ENCODE results near the gene CCDC30. TPM values are rescaled to one million over a fixed set of nuclear protein-coding genes. Genes with fewer than 3 reads are reported as not detected.
A peak's percentile ranks its signal among the peaks of the same experiment; 100 is the strongest.

The CCDC30 gene
- total RNA-seq, 6 donors from 2014 or later = 4.4 to 40.9 (median 8.2) TPM

DNA sequence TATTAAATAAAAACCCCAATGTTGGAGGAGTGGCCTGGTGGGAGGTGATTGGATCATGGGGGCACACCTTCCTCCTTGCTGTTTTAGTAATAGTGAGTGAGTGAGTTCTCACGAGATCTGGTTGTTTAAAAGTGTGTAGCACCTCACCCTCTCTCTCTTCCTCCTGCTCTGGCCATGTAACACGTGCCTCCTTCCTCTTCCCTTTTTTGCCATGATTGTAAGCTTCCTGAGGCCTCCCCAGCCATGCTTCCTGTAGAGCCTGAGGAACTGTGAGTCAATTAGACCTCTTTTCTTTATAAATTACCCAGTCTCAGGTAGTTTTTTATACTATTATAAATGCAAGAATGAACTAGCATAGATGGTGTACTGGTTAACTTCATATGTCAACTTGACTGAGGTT lies 68.0 kb downstream of the CCDC30 start:
- H3K27ac ChIP-seq = no peak overlapping the region
- no peaks in the 10 kb centered on the region for H3K27me3 ChIP-seq
- H3K36me3 ChIP-seq = no peaks in the 10 kb centered on the region
- peaks cover 0 to 2% (median 0%) of the 10 kb centered on the region in 4 donors for H3K4me1 ChIP-seq
- no peaks in the 10 kb centered on the region for H3K9me3 ChIP-seq
- no peak for ATAC-seq (ENCODE audit: low FRiP score in 2 of 2)
- TF ChIP-seq EP300 (IDR thresholded peaks at IDR 0.05) = no peak
- TF ChIP-seq, protein P1, sequence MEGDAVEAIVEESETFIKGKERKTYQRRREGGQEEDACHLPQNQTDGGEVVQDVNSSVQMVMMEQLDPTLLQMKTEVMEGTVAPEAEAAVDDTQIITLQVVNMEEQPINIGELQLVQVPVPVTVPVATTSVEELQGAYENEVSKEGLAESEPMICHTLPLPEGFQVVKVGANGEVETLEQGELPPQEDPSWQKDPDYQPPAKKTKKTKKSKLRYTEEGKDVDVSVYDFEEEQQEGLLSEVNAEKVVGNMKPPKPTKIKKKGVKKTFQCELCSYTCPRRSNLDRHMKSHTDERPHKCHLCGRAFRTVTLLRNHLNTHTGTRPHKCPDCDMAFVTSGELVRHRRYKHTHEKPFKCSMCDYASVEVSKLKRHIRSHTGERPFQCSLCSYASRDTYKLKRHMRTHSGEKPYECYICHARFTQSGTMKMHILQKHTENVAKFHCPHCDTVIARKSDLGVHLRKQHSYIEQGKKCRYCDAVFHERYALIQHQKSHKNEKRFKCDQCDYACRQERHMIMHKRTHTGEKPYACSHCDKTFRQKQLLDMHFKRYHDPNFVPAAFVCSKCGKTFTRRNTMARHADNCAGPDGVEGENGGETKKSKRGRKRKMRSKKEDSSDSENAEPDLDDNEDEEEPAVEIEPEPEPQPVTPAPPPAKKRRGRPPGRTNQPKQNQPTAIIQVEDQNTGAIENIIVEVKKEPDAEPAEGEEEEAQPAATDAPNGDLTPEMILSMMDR (IDR thresholded peaks at IDR 0.05) = no peak
- TF ChIP-seq POLR2AphosphoS5 (IDR thresholded peaks at IDR 0.05) = no peak
- TF ChIP-seq POLR2A (IDR thresholded peaks at IDR 0.05) = no peak
- WGBS, 2 donors = 50 to 65% methylated on average over 2 of the region's 2 CpGs
- H3K4me3 ChIP-seq = no peak overlapping the region
- no peak for DNase-seq

DNA sequence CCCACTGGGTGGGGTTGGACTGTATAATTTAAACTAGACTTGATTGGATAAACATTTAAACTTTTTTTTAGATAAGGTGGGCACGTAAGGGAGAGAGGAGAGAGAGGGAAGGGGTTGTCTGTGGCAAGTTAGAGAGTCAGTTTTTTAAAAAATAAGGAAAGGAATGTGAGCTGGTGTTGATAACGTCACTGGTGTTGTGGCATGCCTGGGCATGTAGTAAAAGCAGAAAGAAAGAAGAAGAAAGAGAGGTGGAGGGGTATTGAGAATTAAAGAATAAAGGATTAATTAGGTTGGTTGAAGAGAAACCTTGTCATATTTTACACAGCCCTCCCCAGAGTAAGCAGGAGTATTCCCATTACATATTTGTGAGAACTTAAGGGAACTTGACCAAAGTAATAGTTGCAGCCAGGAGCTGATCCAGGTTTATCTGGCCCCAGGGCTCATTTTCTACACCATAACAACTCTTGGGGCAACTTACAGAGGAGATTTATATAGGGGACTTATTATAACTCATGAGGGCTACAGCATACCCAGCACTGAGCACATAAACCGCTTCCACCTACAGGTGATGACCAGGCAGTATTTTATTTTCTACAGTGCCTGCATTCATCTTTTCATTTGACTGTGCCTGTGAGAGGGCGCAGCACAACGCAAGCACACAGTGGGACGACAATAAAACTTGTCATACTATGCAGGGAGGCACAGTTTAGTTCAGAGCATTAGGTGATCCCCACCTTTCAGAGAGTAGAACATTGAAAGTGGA lies 70.2 kb downstream of the CCDC30 start:
- no peak overlapping the region for H3K4me3 ChIP-seq
- H3K27ac ChIP-seq = no peak overlapping the region
- H3K4me1 ChIP-seq = peaks cover 0 to 2% (median 0%) of the 10 kb centered on the region in 4 donors
- DNase-seq = no peak
- no peaks in the 10 kb centered on the region for H3K27me3 ChIP-seq
- H3K36me3 ChIP-seq = peaks cover 0 to 4% (median 0%) of the 10 kb centered on the region in 4 donors
- no peak for ATAC-seq (ENCODE audit: low FRiP score in 2 of 2)
- 69 to 88% methylated on average over 6 of the region's 6 CpGs for WGBS, 2 donors
- no peak for TF ChIP-seq POLR2AphosphoS5 (IDR thresholded peaks at IDR 0.05)
- H3K9me3 ChIP-seq = no peaks in the 10 kb centered on the region

DNA sequence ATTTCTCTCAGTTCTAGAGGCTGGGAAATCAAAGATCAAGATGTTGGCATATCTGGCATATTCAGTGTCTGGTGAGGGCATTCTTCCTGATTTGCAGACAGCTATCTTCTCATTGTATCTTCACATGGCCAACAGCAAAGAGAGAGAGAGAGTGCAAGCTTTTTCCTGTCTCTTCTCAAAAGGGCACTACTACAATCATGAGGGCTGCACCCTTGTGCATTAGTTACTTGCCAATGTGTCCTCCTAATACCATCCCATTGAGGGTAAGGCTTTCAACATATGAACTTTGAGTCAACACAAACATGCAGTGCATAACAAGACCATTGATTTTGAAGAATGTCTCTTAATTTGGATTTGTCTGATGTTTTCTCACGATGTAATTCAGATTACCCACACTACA lies 78.0 kb downstream of the CCDC30 start:
- no peaks in the 10 kb centered on the region for H3K9me3 ChIP-seq
- no peaks in the 10 kb centered on the region for H3K4me1 ChIP-seq
- H3K27me3 ChIP-seq = no peaks in the 10 kb centered on the region
- no peak overlapping the region for H3K4me3 ChIP-seq
- DNase-seq (no peak), ATAC-seq (ENCODE audit: low FRiP score in 2 of 2) (no peak)
- WGBS, 2 donors = 93 to 94% methylated on average over 1 of the region's 1 CpG
- TF ChIP-seq, protein P1 (IDR thresholded peaks at IDR 0.05) = no peak
- TF ChIP-seq EP300 (IDR thresholded peaks at IDR 0.05) (no peak), POLR2AphosphoS5 (IDR thresholded peaks at IDR 0.05) (no peak), POLR2A (IDR thresholded peaks at IDR 0.05) (no peak)
- H3K27ac ChIP-seq = no peak overlapping the region
- peaks cover 0 to 4% (median 0%) of the 10 kb centered on the region in 4 donors for H3K36me3 ChIP-seq

DNA sequence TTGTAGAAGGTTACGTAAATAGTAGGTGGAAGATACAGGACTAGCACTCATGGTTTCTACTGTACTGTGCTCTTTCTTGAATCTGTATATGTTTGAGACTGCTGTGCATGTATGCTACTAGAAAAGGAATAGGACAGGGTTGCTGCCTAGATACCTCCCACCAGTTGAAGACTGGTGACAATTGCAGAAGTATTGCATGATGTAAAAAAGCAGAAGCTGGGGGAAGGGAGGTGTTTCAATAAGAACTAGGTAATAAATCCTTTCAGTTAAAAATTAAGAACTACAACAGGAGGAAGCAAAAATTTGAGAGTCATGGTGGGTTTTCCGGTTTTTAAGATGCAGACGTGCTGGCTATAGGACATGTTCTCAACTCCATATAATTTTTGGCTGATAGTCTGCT lies 88.1 kb downstream of the CCDC30 start:
- DNase-seq (no peak), ATAC-seq (ENCODE audit: low FRiP score in 2 of 2) (peak in 1 of 2 donors; percentile 19)
- no peak for TF ChIP-seq POLR2A (IDR thresholded peaks at IDR 0.05)

DNA sequence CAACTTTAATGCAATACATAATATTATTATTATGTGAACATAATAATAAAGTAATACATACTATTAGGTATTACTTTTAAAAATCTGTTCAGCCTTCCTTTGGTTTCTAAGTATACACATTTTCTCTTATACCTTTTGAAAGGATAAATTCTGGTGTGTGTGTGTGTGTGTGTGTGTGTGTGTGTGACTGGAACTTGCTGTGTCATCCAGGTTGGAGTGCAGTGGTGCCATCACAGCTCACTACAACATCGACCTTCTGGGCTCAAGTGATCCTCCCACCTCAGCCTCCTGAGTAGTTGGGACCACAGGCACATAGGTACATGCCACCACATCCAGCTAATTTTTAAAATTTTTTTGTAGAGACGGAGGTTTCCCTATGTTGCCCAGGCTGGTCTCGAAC lies 88.5 kb downstream of the CCDC30 start:
- Histone ChIP-seq H3K4me1 (no peaks in the 10 kb centered on the region), H3K9me3 (no peaks in the 10 kb centered on the region), H3K27me3 (no peaks in the 10 kb centered on the region), H3K36me3 (no peaks in the 10 kb centered on the region), H3K4me3 (no peak overlapping the region), H3K27ac (no peak overlapping the region)
- 72 to 87% methylated on average over 3 of the region's 3 CpGs for WGBS, 2 donors
- ATAC-seq (ENCODE audit: low FRiP score in 2 of 2) (no peak), DNase-seq (no peak)
- TF ChIP-seq EP300 (IDR thresholded peaks at IDR 0.05) = no peak

More for the DNA sequence above, 88.1 kb downstream of the CCDC30 start:
- WGBS, 2 donors = 73 to 74% methylated on average over 3 of the region's 3 CpGs
- no peaks in the 10 kb centered on the region for H3K27me3 ChIP-seq
- H3K9me3 ChIP-seq = no peaks in the 10 kb centered on the region
- H3K4me1 ChIP-seq = no peaks in the 10 kb centered on the region
- H3K4me3 ChIP-seq = no peak overlapping the region
- H3K36me3 ChIP-seq = no peaks in the 10 kb centered on the region
- H3K27ac ChIP-seq = no peak overlapping the region

DNA sequence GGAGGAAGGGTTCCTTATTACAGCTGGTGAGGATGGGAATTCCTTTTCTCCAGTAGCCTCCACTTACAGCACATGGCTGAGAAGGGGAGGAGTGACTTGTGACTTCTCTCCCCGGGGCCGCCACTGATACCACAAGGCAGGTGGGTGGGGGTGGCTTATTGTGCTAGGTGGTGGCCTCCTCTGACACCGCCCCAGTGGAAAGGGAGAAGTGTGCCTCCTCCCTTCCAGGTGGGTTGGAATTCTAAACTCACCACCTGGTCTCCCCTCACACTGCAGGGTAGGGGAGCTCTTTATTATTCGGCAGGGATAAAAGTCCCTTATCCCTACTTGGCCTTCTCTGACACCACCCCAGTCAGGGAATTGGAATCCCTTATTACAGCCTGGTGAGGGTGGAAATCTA lies 89.5 kb downstream of the CCDC30 start:
- no peak for DNase-seq
- TF ChIP-seq POLR2A (IDR thresholded peaks at IDR 0.05) (no peak), POLR2AphosphoS5 (IDR thresholded peaks at IDR 0.05) (no peak), EP300 (IDR thresholded peaks at IDR 0.05) (no peak)
- TF ChIP-seq, protein P1 (IDR thresholded peaks at IDR 0.05) = no peak
- H3K9me3 ChIP-seq = no peaks in the 10 kb centered on the region
- 82 to 90% methylated on average over 4 of the region's 4 CpGs for WGBS, 2 donors
- H3K4me3 ChIP-seq = no peak overlapping the region
- H3K27me3 ChIP-seq = no peaks in the 10 kb centered on the region
- no peaks in the 10 kb centered on the region for H3K4me1 ChIP-seq
- ATAC-seq (ENCODE audit: low FRiP score in 2 of 2) = no peak
- H3K27ac ChIP-seq = no peak overlapping the region
- no peaks in the 10 kb centered on the region for H3K36me3 ChIP-seq

Measured in upper lobe of left lung (tissue), 6 donors.